GM12878 (cell line): Measurements from ENCODE around the gene TPCN2.

Experiments used
- ATF2 ChIP-seq: IDR thresholded peaks from 2 replicates; pipeline ENCODE4 v1.6.1; 2012; ENCODE audit warnings: low read length, inconsistent platforms
- JUND ChIP-seq: IDR thresholded peaks from 2 replicates; pipeline ENCODE4 v1.6.1; 2012; ENCODE audit warnings: low read depth, mild to moderate bottlenecking, low read length, improper control_type of control experiment, moderate library complexity
- NFIC ChIP-seq: IDR thresholded peaks from 2 replicates; pipeline ENCODE4 v1.6.1; 2012; ENCODE audit warnings: low read depth, mild to moderate bottlenecking, inconsistent platforms, low read length, moderate library complexity
- POLR2A ChIP-seq: IDR thresholded peaks from 2 replicates; pipeline ENCODE4 v1.6.1; 2011; ENCODE audit warnings: low read depth, mild to moderate bottlenecking, low read length
- ZNF384 ChIP-seq: IDR thresholded peaks from 2 replicates; pipeline ENCODE4 v1.6.1; 2012; ENCODE audit warnings: low read depth, mild to moderate bottlenecking, low read length, improper control_type of control experiment, borderline replicate concordance
- TF ChIP-seq, protein P1 (sequence below): IDR thresholded peaks from 2 replicates; pipeline ENCODE4 v1.6.1; 2012; ENCODE audit warnings: low read depth, low read length, improper control_type of control experiment
- TF ChIP-seq, protein P2 (sequence below), 3 experiments: IDR thresholded peaks in 2 of 3; conservative IDR thresholded peaks in 1 of 3; 2 replicates each; pipeline ENCODE4 v1.5.1; 2011; ENCODE audit warnings: low read depth in 3 of 3, low read length in 3 of 3, mild to moderate bottlenecking in 3 of 3, control low read depth in 2 of 3, moderate library complexity in 2 of 3, inconsistent platforms in 1 of 3, mixed read lengths in 1 of 3; ENCODE audit not compliant: control insufficient read depth in 2 of 3, insufficient read depth in 1 of 3; ENCODE audit errors: extremely low read depth in 1 of 3

- TF ChIP-seq NFIC (no peak), POLR2A (no peak; the same call in 1 of the 2 replicates), ZNF384 (no peak), ATF2 (no peak), JUND (no peak)
- TF ChIP-seq, protein P1, sequence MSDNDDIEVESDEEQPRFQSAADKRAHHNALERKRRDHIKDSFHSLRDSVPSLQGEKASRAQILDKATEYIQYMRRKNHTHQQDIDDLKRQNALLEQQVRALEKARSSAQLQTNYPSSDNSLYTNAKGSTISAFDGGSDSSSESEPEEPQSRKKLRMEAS = no peak
- TF ChIP-seq, protein P2, sequence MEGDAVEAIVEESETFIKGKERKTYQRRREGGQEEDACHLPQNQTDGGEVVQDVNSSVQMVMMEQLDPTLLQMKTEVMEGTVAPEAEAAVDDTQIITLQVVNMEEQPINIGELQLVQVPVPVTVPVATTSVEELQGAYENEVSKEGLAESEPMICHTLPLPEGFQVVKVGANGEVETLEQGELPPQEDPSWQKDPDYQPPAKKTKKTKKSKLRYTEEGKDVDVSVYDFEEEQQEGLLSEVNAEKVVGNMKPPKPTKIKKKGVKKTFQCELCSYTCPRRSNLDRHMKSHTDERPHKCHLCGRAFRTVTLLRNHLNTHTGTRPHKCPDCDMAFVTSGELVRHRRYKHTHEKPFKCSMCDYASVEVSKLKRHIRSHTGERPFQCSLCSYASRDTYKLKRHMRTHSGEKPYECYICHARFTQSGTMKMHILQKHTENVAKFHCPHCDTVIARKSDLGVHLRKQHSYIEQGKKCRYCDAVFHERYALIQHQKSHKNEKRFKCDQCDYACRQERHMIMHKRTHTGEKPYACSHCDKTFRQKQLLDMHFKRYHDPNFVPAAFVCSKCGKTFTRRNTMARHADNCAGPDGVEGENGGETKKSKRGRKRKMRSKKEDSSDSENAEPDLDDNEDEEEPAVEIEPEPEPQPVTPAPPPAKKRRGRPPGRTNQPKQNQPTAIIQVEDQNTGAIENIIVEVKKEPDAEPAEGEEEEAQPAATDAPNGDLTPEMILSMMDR (IDR thresholded peaks at IDR 0.05 in 2 of 3, conservative IDR thresholded peaks at IDR 0.05 in 1 of 3; ENCODE audit: control insufficient read depth in 2 of 3, extremely low read depth in 1 of 3, insufficient read depth in 1 of 3, low read depth in 3 of 3, low read length in 3 of 3) = no peak
These were observed 35.6 kb downstream of the TPCN2 start for GRCh38 chr11:69084371-69084770.
